Testis (tissue), 3 donors: ENCODE data around the gene ZNF827. TPM values are rescaled to one million over a fixed set of nuclear protein-coding genes. Genes with fewer than 3 reads are reported as not detected.

Source experiments
- DNase-seq: peaks from one replicate; pipeline ENCODE4 v3.0.0-alpha.2; 2019
- H3K27ac ChIP-seq, 2 donors: fragments of 200-600 bp; sonication (generic); one replicate each; pipeline ENCODE4 v1.5.1; 2019
- H3K27me3 ChIP-seq: fragments of 200-600 bp; sonication (generic); one replicate; pipeline ENCODE4 v1.5.1; 2019
- H3K36me3 ChIP-seq: fragments of 200-600 bp; sonication (generic); one replicate; pipeline ENCODE4 v1.5.1; 2017; ENCODE audit warnings: low read depth; ENCODE audit errors: missing control alignments
- H3K4me1 ChIP-seq: fragments of 200-600 bp; sonication (generic); one replicate; pipeline ENCODE4 v1.5.1; 2019
- H3K4me3 ChIP-seq, 2 donors: fragments of 200-600 bp; sonication (generic); one replicate each; pipeline ENCODE4 v1.5.1; 2017 to 2019
- H3K9me3 ChIP-seq: fragments of 200-600 bp; sonication (generic); one replicate; pipeline ENCODE4 v1.5.1; 2017
- POLR2A ChIP-seq: fragments of 450-650 bp; IDR thresholded peaks from one replicate; pipeline ENCODE4 v1.6.1; 2017; ENCODE audit warnings: antibody characterized with exemption, mild to moderate bottlenecking, moderate library complexity
- WGBS, 2 donors: methylation state at CpG; one replicate each; pipeline ENCODE4 v1.1.5; 2018; 5-methylcytosine and 5-hydroxymethylcytosine counted together
- intact Hi-C: fragments of 100-400 bp; cut with DNase I; formaldehyde crosslinking; loops from one replicate; pipeline ENCODE4 v1.15.1; 2023; ENCODE audit warnings: low total_unique reads
- polyA plus RNA-seq: library from polyadenylated mRNA; stranded (reverse); fragments of 350-450 nt; fragmentation: Illumina TruSeq; extraction: RNeasy Lipid Tissue Mini Kit (QIAGEN cat#74804); gene quantifications from one replicate; pipeline ENCODE4 v1.2.3, GENCODE V29; 2014; ENCODE audit warnings: low read depth, low replicate concordance; ENCODE audit not compliant: insufficient read depth
- total RNA-seq, 2 donors: library from RNA; depleted of rRNA; stranded (reverse); fragments of >200 nt; gene quantifications; one replicate each; pipeline ENCODE4 v1.2.3, GENCODE V29; 2016
- TF ChIP-seq, protein P1 (sequence below), 3 experiments: fragments of 450-650 bp in 2 of 3; fragments of 200-600 bp in 1 of 3; sonication (generic) in 1 of 3; IDR thresholded peaks; one replicate each; pipeline ENCODE4 v1.5.1; 2016 to 2019; ENCODE audit warnings: antibody characterized with exemption in 3 of 3, mild to moderate bottlenecking in 2 of 3, moderate library complexity in 1 of 3

The ZNF827 gene
- total and polyA plus RNA-seq, 3 donors from 2014 or later, result 13.9 to 46.8 (median 37.5) TPM

DNA sequence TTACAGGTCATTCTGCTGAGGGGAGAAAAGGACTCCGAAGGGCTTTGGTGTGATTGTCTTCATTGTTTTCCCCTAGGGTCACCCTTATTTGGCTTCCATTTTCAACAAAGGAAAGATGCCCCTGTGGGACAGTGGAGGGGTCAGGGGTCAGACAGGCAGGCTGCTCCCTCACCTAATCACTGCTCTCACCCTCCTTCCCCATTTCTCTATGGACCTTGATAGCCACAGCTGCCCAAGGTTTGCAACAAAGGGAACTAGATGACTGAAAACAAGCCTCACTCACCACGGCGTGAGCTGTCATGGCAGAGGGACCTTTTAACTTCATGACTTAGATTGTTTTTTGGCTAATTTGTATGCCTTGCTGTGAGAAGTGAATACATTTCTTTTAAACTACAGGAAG is 218.0 kb downstream of the ZNF827 start:
- intact Hi-C loops, result no loop called here
- no peak overlapping the region for H3K27ac ChIP-seq
- no peaks in the 10 kb centered on the region for H3K36me3 ChIP-seq
- WGBS, 2 donors, result 91 to 92% methylated on average over 3 of the region's 3 CpGs
- no peak overlapping the region for H3K4me3 ChIP-seq
- no peak for DNase-seq
- H3K4me1 ChIP-seq, result peaks cover 4% of the 10 kb centered on the region
- H3K27me3 ChIP-seq, result no peaks in the 10 kb centered on the region
- no peaks in the 10 kb centered on the region for H3K9me3 ChIP-seq
- TF ChIP-seq, protein P1, sequence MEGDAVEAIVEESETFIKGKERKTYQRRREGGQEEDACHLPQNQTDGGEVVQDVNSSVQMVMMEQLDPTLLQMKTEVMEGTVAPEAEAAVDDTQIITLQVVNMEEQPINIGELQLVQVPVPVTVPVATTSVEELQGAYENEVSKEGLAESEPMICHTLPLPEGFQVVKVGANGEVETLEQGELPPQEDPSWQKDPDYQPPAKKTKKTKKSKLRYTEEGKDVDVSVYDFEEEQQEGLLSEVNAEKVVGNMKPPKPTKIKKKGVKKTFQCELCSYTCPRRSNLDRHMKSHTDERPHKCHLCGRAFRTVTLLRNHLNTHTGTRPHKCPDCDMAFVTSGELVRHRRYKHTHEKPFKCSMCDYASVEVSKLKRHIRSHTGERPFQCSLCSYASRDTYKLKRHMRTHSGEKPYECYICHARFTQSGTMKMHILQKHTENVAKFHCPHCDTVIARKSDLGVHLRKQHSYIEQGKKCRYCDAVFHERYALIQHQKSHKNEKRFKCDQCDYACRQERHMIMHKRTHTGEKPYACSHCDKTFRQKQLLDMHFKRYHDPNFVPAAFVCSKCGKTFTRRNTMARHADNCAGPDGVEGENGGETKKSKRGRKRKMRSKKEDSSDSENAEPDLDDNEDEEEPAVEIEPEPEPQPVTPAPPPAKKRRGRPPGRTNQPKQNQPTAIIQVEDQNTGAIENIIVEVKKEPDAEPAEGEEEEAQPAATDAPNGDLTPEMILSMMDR (IDR thresholded peaks at IDR 0.05), result no peak
- no peak for TF ChIP-seq POLR2A

DNA sequence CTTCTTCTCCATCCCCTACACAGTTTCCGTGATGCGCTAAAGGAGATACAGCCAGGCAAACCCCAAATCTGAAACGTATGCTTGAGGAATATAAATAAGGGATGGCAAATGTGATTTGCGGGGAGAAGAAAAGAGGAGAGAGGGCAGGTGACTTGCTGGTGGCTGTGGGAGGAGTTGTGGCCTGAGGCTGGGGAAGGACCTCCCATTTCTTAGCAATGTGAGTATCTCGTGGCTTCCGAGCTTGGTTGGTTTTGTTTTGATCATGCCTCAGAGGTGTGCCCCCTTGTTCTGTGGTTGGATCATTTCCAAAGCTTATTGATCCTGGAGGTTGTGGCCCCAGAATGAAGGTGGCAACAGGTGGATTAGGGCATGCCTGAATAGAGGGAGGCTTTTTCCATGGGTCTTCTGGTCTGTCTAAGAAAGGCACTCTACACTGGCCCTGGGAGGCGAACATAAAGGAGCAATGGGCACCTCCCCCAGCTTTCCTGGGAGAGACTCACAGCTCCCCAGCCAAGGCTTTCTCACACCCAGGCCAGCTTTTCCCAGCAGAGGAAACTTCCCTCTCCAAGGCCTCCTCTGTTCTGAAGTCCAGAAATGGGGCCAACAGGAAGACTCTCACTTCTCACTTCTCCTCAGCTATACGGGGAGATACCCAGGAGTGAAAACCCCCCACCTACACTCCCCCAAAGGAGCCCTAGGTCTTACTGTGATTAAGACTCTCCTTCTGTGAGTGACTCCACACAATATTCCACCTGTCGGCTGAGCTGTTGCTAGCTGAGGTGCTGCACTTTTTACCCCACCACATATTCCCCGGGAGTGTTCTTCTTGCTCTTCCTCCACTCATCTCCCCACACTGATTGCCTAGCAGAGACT is 218.6 kb downstream of the ZNF827 start:
- intact Hi-C loops, result no loop called here
- 62 to 78% methylated on average over 10 of the region's 10 CpGs for WGBS, 2 donors
- no peaks in the 10 kb centered on the region for H3K27me3 ChIP-seq
- peaks cover 4% of the 10 kb centered on the region for H3K4me1 ChIP-seq
- TF ChIP-seq, protein P1 (IDR thresholded peaks at IDR 0.05), result no peak
- no peak for TF ChIP-seq POLR2A
- no peaks in the 10 kb centered on the region for H3K36me3 ChIP-seq
- no peak overlapping the region for H3K4me3 ChIP-seq
- H3K27ac ChIP-seq, result no peak overlapping the region
- no peak for DNase-seq
- H3K9me3 ChIP-seq, result no peaks in the 10 kb centered on the region

DNA sequence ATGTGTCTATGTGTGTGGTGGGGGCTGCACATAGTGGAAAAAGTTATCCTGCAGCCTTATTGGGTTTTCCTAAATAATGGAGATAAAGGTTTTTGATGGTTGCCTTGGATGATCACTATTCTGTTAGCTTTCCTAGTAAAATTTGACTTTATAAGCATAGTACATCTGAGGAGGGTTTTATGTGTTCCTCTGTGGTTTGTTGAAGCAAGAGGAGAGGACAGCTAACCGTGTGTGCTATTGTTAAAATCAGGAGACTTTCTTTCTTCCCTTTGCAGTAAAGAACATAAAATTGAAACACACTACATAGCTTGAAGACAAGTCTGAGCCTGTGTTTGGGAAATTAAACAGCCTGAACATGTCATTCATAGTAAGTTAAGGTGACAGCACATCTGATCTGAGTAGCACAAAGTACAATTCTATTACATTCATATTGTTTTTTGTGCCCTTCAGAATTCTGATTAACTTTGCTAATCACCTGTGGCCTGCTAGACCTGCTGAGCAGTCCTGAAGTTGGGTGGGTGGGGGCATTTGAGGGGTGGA is 221.9 kb downstream of the ZNF827 start:
- Histone ChIP-seq H3K9me3 (no peaks in the 10 kb centered on the region), H3K4me1 (peaks cover 4% of the 10 kb centered on the region), H3K4me3 (no peak overlapping the region), H3K27me3 (no peaks in the 10 kb centered on the region), H3K36me3 (no peaks in the 10 kb centered on the region), H3K27ac (no peak overlapping the region)
- intact Hi-C loops, result no loop called here
- no peak for DNase-seq
- 81 to 89% methylated on average over 1 of the region's 1 CpG for WGBS, 2 donors
- TF ChIP-seq, protein P1 (IDR thresholded peaks at IDR 0.05), result no peak
- no peak for TF ChIP-seq POLR2A

DNA sequence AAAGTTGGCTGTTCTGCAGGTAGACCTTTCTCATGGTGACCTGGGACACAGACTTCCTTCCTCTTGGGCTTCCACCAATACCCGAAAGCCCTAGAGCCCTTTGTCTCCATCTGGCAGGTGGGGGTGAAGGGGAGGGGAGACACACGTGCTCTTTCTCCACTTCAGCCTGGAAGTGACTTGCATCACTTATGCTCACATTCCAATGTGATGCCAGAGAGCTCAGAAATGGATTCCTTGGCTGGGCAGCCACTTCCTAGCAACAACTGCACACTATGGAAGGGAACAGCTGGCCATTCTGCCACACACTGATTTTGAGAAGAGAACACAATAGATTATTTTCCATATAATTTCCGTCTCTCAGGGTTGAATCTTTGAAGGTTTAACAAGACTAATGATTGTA is 222.4 kb downstream of the ZNF827 start:
- WGBS, 2 donors, result 72 to 79% methylated on average over 3 of the region's 3 CpGs
- no peaks in the 10 kb centered on the region for H3K36me3 ChIP-seq
- H3K4me3 ChIP-seq, result no peak overlapping the region
- no peak for DNase-seq
- TF ChIP-seq, protein P1 (IDR thresholded peaks at IDR 0.05), result no peak
- no peak overlapping the region for H3K27ac ChIP-seq
- H3K9me3 ChIP-seq, result no peaks in the 10 kb centered on the region
- H3K27me3 ChIP-seq, result no peaks in the 10 kb centered on the region
- intact Hi-C loops, result no loop called here
- H3K4me1 ChIP-seq, result peaks cover 4% of the 10 kb centered on the region
